Progenitor cell of endocrine pancreas (in vitro differentiated cells): Measurements from ENCODE around the gene PKDCC. TPM values are rescaled to one million over a fixed set of nuclear protein-coding genes. Genes with fewer than 3 reads are reported as not detected.

ENCODE experiments used
- DNase-seq: peaks from one replicate; pipeline ENCODE4 v3.0.0; 2021; ENCODE audit warnings: low spot score; ENCODE audit not compliant: unreplicated experiment
- H3K27ac Mint-ChIP-seq: 2 replicates; pipeline ENCODE4 v1.8.0; 2021; ENCODE audit warnings: mild to moderate bottlenecking, moderate library complexity, mixed read lengths
- H3K27me3 Mint-ChIP-seq: 2 replicates; pipeline ENCODE4 v1.8.0; 2021; ENCODE audit warnings: mixed read lengths
- H3K36me3 Mint-ChIP-seq: 2 replicates; pipeline ENCODE4 v1.8.0; 2022; ENCODE audit warnings: mixed read lengths; ENCODE audit not compliant: insufficient read depth
- H3K4me1 Mint-ChIP-seq: 2 replicates; pipeline ENCODE4 v1.8.0; 2021; ENCODE audit warnings: low read depth, mixed read lengths
- H3K4me3 Mint-ChIP-seq: 2 replicates; pipeline ENCODE4 v1.8.0; 2021; ENCODE audit warnings: low read depth, mild to moderate bottlenecking, moderate library complexity, mixed read lengths
- H3K9me3 Mint-ChIP-seq: 2 replicates; pipeline ENCODE4 v1.8.0; 2021; ENCODE audit warnings: low read depth, mixed read lengths
- total RNA-seq: library from RNA; stranded (reverse); gene quantifications from 2 replicates; pipeline ENCODE4 v1.2.1, GENCODE V29; 2021
- TF ChIP-seq, protein P1 (sequence below): fragments of 200-600 bp; sonication (generic); IDR thresholded peaks from one replicate; pipeline ENCODE4 v1.5.0; 2021; ENCODE audit warnings: antibody characterized with exemption, mild to moderate bottlenecking; ENCODE audit not compliant: unreplicated experiment

PKDCC gene
- total RNA-seq, 1 donor from 2014 or later = 335 TPM

DNA sequence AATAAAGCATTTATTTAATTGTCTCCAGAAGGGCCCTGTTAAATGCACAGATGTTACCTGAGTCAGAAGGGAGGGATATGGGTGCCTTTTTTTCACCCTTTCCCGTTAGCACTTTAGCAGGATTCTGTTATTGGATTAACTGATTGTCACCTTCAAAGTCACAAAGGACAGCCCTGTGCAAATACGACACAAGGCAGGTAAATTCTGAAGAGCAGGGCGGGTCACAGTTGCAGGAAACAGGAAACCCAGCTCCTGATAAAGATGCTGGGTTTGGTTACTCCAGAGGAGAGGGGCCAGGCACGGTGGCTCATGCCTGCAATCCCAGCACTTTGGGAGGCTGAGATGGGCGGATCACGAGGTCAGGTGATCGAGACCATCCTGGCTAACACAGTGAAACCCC, 11.4 kb upstream of the PKDCC start:
- Mint-ChIP-seq H3K4me3 (no peak overlapping the region), H3K36me3 (no peaks in the 10 kb centered on the region), H3K9me3 (no peaks in the 10 kb centered on the region), H3K4me1 (peaks cover 26% of the 10 kb centered on the region), H3K27me3 (no peaks in the 10 kb centered on the region), H3K27ac (peak overlapping the region; percentile 49)
- no peak for DNase-seq
- TF ChIP-seq, protein P1, sequence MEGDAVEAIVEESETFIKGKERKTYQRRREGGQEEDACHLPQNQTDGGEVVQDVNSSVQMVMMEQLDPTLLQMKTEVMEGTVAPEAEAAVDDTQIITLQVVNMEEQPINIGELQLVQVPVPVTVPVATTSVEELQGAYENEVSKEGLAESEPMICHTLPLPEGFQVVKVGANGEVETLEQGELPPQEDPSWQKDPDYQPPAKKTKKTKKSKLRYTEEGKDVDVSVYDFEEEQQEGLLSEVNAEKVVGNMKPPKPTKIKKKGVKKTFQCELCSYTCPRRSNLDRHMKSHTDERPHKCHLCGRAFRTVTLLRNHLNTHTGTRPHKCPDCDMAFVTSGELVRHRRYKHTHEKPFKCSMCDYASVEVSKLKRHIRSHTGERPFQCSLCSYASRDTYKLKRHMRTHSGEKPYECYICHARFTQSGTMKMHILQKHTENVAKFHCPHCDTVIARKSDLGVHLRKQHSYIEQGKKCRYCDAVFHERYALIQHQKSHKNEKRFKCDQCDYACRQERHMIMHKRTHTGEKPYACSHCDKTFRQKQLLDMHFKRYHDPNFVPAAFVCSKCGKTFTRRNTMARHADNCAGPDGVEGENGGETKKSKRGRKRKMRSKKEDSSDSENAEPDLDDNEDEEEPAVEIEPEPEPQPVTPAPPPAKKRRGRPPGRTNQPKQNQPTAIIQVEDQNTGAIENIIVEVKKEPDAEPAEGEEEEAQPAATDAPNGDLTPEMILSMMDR = no peak

DNA sequence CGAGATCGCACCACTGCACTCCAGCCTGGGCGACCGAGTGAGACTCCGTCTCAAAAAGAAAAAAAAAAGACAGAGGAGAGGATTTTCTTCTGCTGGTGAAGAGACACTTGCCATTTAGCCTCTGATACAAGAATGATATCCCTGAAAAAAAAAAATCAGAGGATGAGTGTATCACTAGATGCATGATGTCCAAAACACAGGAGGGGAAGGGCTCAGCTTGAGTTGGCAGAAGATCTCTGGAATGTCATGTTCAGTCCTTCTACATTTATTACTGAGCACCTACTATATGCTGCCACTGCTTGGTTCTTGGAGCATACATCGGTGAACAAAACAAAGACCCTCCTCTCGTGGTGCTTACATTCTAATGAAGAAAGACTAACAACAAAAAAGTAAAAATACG, 10.9 kb upstream of the PKDCC start:
- H3K4me3 Mint-ChIP-seq = no peak overlapping the region
- H3K36me3 Mint-ChIP-seq = no peaks in the 10 kb centered on the region
- H3K27me3 Mint-ChIP-seq = no peaks in the 10 kb centered on the region
- DNase-seq = no peak
- H3K9me3 Mint-ChIP-seq = no peaks in the 10 kb centered on the region
- H3K27ac Mint-ChIP-seq = peak overlapping the region; percentile 49
- peaks cover 21% of the 10 kb centered on the region for H3K4me1 Mint-ChIP-seq
- TF ChIP-seq, protein P1 = no peak

DNA sequence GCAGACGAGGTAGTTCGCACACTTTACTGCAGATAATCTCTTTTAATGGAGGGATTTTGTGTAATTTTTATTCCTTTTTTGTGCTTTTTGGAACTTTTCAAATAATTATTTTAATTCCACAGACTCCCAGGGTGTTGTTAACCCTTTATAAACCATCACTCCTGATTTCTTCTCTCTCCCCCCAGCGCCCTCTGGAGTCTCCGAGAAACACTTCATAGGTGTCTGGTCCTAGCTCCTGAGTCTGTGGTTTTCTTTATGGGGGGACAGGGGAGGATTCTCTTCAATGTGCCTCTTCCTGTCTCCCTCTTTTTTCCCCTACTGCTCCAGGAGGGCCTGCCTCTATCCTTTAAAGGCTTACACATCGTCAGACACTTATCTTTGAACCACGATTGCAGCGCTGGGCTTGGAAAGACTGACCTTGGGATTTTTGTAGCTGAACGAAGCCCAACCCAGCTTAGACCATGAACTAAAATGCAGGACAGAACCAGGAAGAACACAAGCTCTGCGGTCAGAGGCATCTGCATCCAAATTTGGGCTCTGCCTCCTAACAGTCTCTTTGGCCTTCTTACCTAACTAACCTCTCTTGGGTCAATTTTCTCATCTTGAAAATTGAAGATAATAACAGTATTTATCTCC, 7.1 kb upstream of the PKDCC start:
- Mint-ChIP-seq H3K27me3 (peaks cover 8% of the 10 kb centered on the region), H3K4me3 (no peak overlapping the region), H3K9me3 (no peaks in the 10 kb centered on the region), H3K36me3 (no peaks in the 10 kb centered on the region), H3K4me1 (peaks cover 34% of the 10 kb centered on the region), H3K27ac (no peak overlapping the region)
- DNase-seq = no peak
- TF ChIP-seq, protein P1 = peak; percentile 15

DNA sequence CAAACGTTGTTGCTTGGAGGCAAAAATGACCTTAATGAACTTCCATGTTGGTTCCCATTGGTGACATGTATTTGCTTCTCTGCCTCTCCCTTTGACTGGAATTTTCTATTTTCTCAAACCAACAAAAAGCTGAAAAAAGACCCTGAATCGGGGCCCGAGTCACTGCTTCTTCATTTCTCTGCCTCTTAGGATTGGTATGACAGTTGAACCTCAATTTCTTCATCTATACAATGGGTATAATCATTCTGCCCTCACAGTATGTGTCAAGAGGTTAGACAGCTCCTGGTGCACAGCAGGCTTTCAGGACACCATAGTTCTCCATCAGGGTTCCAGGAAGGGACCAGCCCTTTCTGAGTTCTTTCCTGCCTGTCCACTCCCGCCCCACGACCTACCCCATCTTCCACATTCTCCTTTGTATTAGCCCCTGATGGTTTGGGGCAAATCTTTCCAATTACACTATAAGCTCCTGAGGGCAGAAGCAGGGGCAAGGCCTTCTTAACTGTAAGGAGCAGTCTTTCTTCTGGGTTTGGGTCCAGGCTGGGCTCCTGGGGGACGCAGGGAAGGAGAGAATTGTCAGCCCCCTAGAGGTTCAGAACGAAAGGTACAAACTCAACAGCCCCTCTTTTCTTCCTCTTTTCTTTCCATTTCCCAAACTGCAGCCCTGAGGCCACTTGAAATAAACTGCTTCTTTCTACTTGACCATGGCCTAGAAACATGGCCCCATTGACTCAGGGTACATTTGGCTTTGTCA, 6.3 kb upstream of the PKDCC start:
- DNase-seq = no peak
- Mint-ChIP-seq H3K27me3 (peaks cover 8% of the 10 kb centered on the region), H3K36me3 (no peaks in the 10 kb centered on the region), H3K4me3 (no peak overlapping the region), H3K27ac (no peak overlapping the region), H3K9me3 (no peaks in the 10 kb centered on the region), H3K4me1 (peaks cover 33% of the 10 kb centered on the region)
- TF ChIP-seq, protein P1 = no peak

DNA sequence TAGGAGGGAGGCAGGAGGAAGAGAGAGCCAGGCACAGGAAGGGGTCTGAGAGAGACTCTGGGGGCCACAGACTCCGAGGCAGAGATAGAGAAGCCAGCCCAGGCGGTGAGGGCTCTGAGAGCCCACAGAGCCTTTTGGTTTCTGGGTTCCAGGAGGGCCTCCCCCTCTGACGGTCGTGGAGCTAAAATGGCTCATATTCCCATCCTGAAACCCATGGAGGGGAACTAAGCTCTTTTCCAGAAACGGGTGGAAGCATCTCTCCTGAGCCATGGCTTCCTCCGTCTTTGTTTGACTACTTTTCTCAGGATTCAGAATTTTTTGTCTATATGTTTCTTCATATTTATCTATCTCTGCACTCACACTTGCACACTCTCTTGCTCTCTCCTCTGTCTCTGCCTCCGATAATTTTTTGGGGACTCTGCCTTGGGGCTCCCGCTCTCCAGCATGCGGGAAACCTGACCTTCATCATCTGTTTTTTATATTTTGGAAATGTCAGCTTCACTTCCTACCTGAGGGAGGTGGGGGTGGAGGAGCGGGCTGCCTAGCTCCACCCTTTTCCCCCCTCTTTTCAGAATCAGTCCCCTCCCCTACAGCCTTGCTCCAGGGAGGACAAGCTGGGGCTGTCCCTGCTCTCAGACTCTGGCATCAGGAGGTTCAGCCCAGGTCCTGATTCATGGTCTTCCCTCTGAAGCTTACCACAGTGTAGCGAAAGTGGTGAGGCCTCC, 5.0 kb upstream of the PKDCC start:
- Mint-ChIP-seq H3K4me1 (peaks cover 33% of the 10 kb centered on the region), H3K27ac (no peak overlapping the region), H3K4me3 (no peak overlapping the region), H3K9me3 (no peaks in the 10 kb centered on the region), H3K36me3 (no peaks in the 10 kb centered on the region), H3K27me3 (peaks cover 8% of the 10 kb centered on the region)
- DNase-seq = no peak
- TF ChIP-seq, protein P1 = no peak
